Measurements from ENCODE around the gene ZNF430.

Gene ZNF430

GRCh38 chr19:21052902-21053301 is 32.4 kb downstream of the ZNF430 start:
- Histone ChIP-seq H3K4me2 (no peak overlapping the region), H3K27me3 (no peaks in the 10 kb centered on the region), H3K36me3 (peaks cover 91% of the 10 kb centered on the region), H3K9me3 (peaks cover 91% of the 10 kb centered on the region), H3K4me1 (no peaks in the 10 kb centered on the region), H3K4me3 (no peak overlapping the region), H3K27ac (no peak overlapping the region), H4K20me1 (no peaks in the 10 kb centered on the region), H3K9ac (no peak overlapping the region)
- TF ChIP-seq Cebpa-rat (IDR thresholded peaks at IDR 0.05) = no peak

- peaks cover 38% of the 10 kb centered on the region for H3K9me3 ChIP-seq
- H3K36me3 ChIP-seq = peaks cover 77% of the 10 kb centered on the region
- no peak for TF ChIP-seq Cebpa-rat (IDR thresholded peaks at IDR 0.05)
- H3K4me1 ChIP-seq = no peaks in the 10 kb centered on the region
- H3K4me2 ChIP-seq = no peak overlapping the region
- no peak overlapping the region for H3K9ac ChIP-seq
- H3K27me3 ChIP-seq = no peaks in the 10 kb centered on the region
- no peaks in the 10 kb centered on the region for H4K20me1 ChIP-seq
- H3K27ac ChIP-seq = no peak overlapping the region
- no peak overlapping the region for H3K4me3 ChIP-seq
Measured at GRCh38 chr19:21065336-21065735, 44.9 kb downstream of the ZNF430 start.

- Histone ChIP-seq H3K4me3 (peak within 1 kb of the TSS; percentile 71), H3K27ac (peak within 1 kb of the TSS; percentile 74), H4K20me1 (no peaks in the 10 kb centered on the region), H3K4me1 (peaks cover 14% of the 10 kb centered on the region), H3K9me3 (no peaks in the 10 kb centered on the region), H3K36me3 (peaks cover 48% of the 10 kb centered on the region), H3K4me2 (peak within 1 kb of the TSS; percentile 47), H3K9ac (peak within 1 kb of the TSS; percentile 81), H3K27me3 (no peaks in the 10 kb centered on the region)
- no peak for TF ChIP-seq Cebpa-rat (IDR thresholded peaks at IDR 0.05)
Measured at GRCh38 chr19:21082011-21082975, 61.8 kb downstream of the ZNF430 start, which contains the start of gene ZNF714. ZNF714 (plus strand) TSS chr19:21082203; CDS start chr19:21098269, 16,066 bp downstream.

DNA sequence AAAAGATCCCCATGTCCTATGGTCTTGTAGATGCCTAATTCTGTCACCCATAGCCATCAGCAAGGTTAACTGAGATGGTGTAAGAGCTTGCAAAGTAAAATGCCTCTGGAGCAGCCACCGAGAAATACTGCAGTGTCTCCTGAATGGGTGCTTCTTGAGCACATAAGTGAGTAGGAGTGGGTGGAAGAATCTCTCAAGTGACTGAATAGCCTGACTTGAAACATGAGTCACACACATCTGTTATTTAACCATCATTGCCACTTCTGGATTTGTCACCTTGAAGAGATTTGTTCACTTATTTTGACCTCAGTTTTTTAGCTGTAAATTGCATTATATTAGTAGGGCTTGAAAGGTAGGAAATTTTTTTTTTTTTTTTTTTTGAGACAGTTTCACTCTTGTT is 63.9 kb downstream of the ZNF430 start:
- no peak overlapping the region for H3K4me3 ChIP-seq
- peaks cover 14% of the 10 kb centered on the region for H3K4me1 ChIP-seq
- H3K36me3 ChIP-seq = peaks cover 44% of the 10 kb centered on the region
- H3K27me3 ChIP-seq = no peaks in the 10 kb centered on the region
- no peaks in the 10 kb centered on the region for H4K20me1 ChIP-seq
- no peaks in the 10 kb centered on the region for H3K9me3 ChIP-seq
- H3K27ac ChIP-seq = no peak overlapping the region
- no peak overlapping the region for H3K9ac ChIP-seq
- TF ChIP-seq Cebpa-rat (IDR thresholded peaks at IDR 0.05) = no peak
- H3K4me2 ChIP-seq = peak overlapping the region; percentile 47; the same call in 1 of the 2 replicates

GRCh38 chr19:21087871-21088270 is 67.4 kb downstream of the ZNF430 start:
- Histone ChIP-seq H3K4me3 (no peak overlapping the region), H3K4me2 (no peak overlapping the region), H3K36me3 (peaks cover 53% of the 10 kb centered on the region), H3K9ac (no peak overlapping the region), H4K20me1 (no peaks in the 10 kb centered on the region), H3K27me3 (no peaks in the 10 kb centered on the region), H3K9me3 (no peaks in the 10 kb centered on the region), H3K27ac (no peak overlapping the region), H3K4me1 (peaks cover 14% of the 10 kb centered on the region)
- TF ChIP-seq Cebpa-rat (IDR thresholded peaks at IDR 0.05) = no peak

- no peaks in the 10 kb centered on the region for H3K27me3 ChIP-seq
- no peak overlapping the region for H3K4me3 ChIP-seq
- 0 out of 2 replicates have a peak, but pooled peaks cover 6% of the 10 kb centered on the region for H3K9me3 ChIP-seq
- peaks cover 55% of the 10 kb centered on the region for H3K36me3 ChIP-seq
- no peak overlapping the region for H3K9ac ChIP-seq
- TF ChIP-seq Cebpa-rat (IDR thresholded peaks at IDR 0.05) = no peak
- H3K27ac ChIP-seq = no peak overlapping the region
- no peaks in the 10 kb centered on the region for H4K20me1 ChIP-seq
- no peaks in the 10 kb centered on the region for H3K4me1 ChIP-seq
- H3K4me2 ChIP-seq = no peak overlapping the region
Measured at GRCh38 chr19:21092109-21092508, 71.7 kb downstream of the ZNF430 start.

GRCh38 chr19:21094347-21095025 is 74.0 kb downstream of the ZNF430 start:
- no peak overlapping the region for H3K27ac ChIP-seq
- H3K4me3 ChIP-seq = no peak overlapping the region
- H3K9me3 ChIP-seq = 0 out of 2 replicates have a peak, but pooled peaks cover 6% of the 10 kb centered on the region
- H3K27me3 ChIP-seq = no peaks in the 10 kb centered on the region
- no peak overlapping the region for H3K9ac ChIP-seq
- peaks cover 57% of the 10 kb centered on the region for H3K36me3 ChIP-seq
- no peak for TF ChIP-seq Cebpa-rat (IDR thresholded peaks at IDR 0.05)
- H3K4me1 ChIP-seq = no peaks in the 10 kb centered on the region
- no peak overlapping the region for H3K4me2 ChIP-seq
- H4K20me1 ChIP-seq = no peaks in the 10 kb centered on the region

DNA sequence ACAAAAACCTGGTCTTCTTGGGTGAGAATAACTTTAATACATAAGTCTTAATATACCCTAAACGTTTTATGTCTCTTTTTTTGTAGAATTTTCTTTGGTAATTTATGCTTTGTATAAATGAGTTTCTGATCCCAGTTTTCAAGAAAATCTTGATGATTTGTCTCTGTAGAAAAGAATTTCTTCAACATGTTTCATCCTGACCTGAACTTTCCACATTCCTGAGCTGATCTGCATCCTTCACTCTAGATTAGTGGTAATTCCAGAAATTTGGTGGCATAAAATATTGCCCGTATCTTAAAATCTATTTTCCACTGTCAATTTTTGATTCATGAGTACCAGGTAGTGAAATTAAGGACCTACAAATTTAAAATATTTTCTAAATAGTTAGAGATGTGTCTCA is 77.8 kb downstream of the ZNF430 start:
- H4K20me1 ChIP-seq = no peaks in the 10 kb centered on the region
- no peak overlapping the region for H3K4me2 ChIP-seq
- no peak overlapping the region for H3K4me3 ChIP-seq
- peaks cover 51% of the 10 kb centered on the region for H3K36me3 ChIP-seq
- 0 out of 2 replicates have a peak, but pooled peaks cover 6% of the 10 kb centered on the region for H3K9me3 ChIP-seq
- no peak overlapping the region for H3K27ac ChIP-seq
- no peaks in the 10 kb centered on the region for H3K4me1 ChIP-seq
- no peak overlapping the region for H3K9ac ChIP-seq
- no peak for TF ChIP-seq Cebpa-rat (IDR thresholded peaks at IDR 0.05)
- no peaks in the 10 kb centered on the region for H3K27me3 ChIP-seq

DNA sequence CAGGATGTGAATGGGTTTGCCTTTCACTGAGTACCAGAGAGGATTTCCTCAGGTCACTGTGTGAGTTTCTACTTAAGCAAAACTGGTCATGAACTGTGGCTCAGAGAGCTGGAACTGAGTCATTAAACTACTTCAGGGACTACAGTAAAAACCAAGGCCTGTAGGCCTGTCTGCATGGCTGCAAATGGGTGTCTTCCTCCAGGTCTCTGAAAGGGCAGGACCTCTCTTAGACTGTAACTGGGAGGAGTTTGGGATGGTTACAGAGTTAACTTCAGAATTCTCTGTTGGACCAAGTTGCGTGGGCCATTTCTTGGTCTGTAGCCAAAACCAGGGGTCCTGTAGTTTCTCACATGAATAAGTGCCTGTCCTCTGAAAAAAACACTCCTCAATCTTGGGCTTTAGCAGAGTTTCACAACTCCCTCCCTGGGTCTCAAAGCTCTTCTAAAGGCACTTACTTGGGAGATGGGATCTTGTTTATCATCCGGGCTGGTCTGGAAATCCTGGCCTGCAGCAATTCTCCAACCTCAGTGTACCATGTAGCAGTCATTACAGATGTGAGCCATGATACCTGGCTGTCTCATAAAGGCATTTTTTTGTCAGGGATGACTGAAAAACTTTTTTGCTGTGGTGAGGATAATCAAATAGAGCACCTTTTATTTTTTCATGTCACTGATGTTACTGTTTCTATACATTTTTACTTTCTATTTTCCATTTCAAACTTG is 81.2 kb downstream of the ZNF430 start:
- peaks cover 52% of the 10 kb centered on the region for H3K36me3 ChIP-seq
- H3K9me3 ChIP-seq = peaks cover 20% of the 10 kb centered on the region
- H4K20me1 ChIP-seq = no peaks in the 10 kb centered on the region
- no peaks in the 10 kb centered on the region for H3K27me3 ChIP-seq
- no peak overlapping the region for H3K9ac ChIP-seq
- no peak overlapping the region for H3K27ac ChIP-seq
- no peaks in the 10 kb centered on the region for H3K4me1 ChIP-seq
- TF ChIP-seq Cebpa-rat (IDR thresholded peaks at IDR 0.05) = no peak
- H3K4me3 ChIP-seq = no peak overlapping the region
- H3K4me2 ChIP-seq = no peak overlapping the region
